Breast epithelium (tissue), 4 donors: ENCODE data around the gene ARHGAP25. TPM values are rescaled to one million over a fixed set of nuclear protein-coding genes. Genes with fewer than 3 reads are reported as not detected.
A peak's percentile ranks its signal among the peaks of the same experiment; 100 is the strongest.

Experiments used
- DNase-seq, 2 donors: peaks; one replicate each; pipeline ENCODE4 v3.0.0-alpha.2; 2019; ENCODE audit warnings: low spot score in 2 of 2
- H3K27ac ChIP-seq, 2 donors: fragments of 200-600 bp; sonication (generic) in 1 of 2; one replicate each; pipeline ENCODE4 v1.5.1; 2016 to 2019; ENCODE audit warnings: mild to moderate bottlenecking in 1 of 2
- H3K27me3 ChIP-seq, 2 donors: fragments of 200-600 bp; sonication (generic) in 1 of 2; one replicate each; pipeline versions ENCODE4 v1.5.1 to v1.6.0; 2017 to 2019; ENCODE audit warnings: control low read depth in 1 of 2, mild to moderate bottlenecking in 1 of 2
- H3K36me3 ChIP-seq: fragments of 200-600 bp; one replicate; pipeline ENCODE4 v1.5.1; 2019
- H3K4me1 ChIP-seq, 2 donors: fragments of 200-600 bp; sonication (generic); one replicate each; pipeline ENCODE4 v1.5.1; 2016 to 2019; ENCODE audit warnings: control low read depth in 1 of 2
- H3K4me3 ChIP-seq, 3 donors: fragments of 200-600 bp; sonication (generic); 1 replicate in 2 of 3; 2 replicates in 1 of 3; pipeline ENCODE4 v1.5.1; 2016 to 2019; ENCODE audit warnings: mild to moderate bottlenecking in 3 of 3, moderate library complexity in 2 of 3
- H3K9me3 ChIP-seq, 2 donors: fragments of 200-600 bp; sonication (generic) in 1 of 2; one replicate each; pipeline ENCODE4 v1.5.1; 2016 to 2019; ENCODE audit warnings: control low read depth in 1 of 2
- CTCF ChIP-seq, 3 donors: fragments of 450-650 bp; IDR thresholded peaks; one replicate each; pipeline ENCODE4 v1.5.1; 2016 to 2017; ENCODE audit warnings: antibody characterized with exemption in 3 of 3, mild to moderate bottlenecking in 3 of 3, moderate library complexity in 3 of 3
- POLR2A ChIP-seq: fragments of 450-650 bp; IDR thresholded peaks from one replicate; pipeline ENCODE4 v1.6.1; 2016; ENCODE audit warnings: antibody characterized with exemption, mild to moderate bottlenecking, moderate library complexity
- POLR2AphosphoS5 ChIP-seq, 3 donors: sonication (generic); formaldehyde crosslinking; IDR thresholded peaks; one replicate each; pipeline ENCODE4 v1.6.1; 2017; ENCODE audit warnings: antibody characterized with exemption in 3 of 3
- intact Hi-C: fragments of 100-400 bp; cut with DNase I; formaldehyde crosslinking; loops from one replicate; pipeline ENCODE4 v1.15.1; 2023; ENCODE audit warnings: low total_unique reads
- total RNA-seq, 3 donors: library from RNA; depleted of rRNA; stranded (reverse); fragments of >200 nt; gene quantifications; one replicate each; pipeline ENCODE4 v1.1.0, GENCODE V29; 2016

Gene ARHGAP25
- total RNA-seq, 3 donors from 2014 or later, result 7.8 to 10.8 (median 9.5) TPM

- intact Hi-C loops, result no loop called here
- H3K4me3 ChIP-seq, result no peak overlapping the region
- no peaks in the 10 kb centered on the region for H3K27me3 ChIP-seq
- no peaks in the 10 kb centered on the region for H3K4me1 ChIP-seq
- peaks cover 7 to 11% of the 10 kb centered on the region in 2 donors for H3K9me3 ChIP-seq
- TF ChIP-seq POLR2AphosphoS5 (IDR thresholded peaks at IDR 0.05) (no peak), POLR2A (no peak), CTCF (IDR thresholded peaks at IDR 0.05) (no peak)
- H3K36me3 ChIP-seq, result no peaks in the 10 kb centered on the region
- DNase-seq, result no peak
- no peak overlapping the region for H3K27ac ChIP-seq
Measured at GRCh38 chr2:68698567-68699377, 35.8 kb upstream of the ARHGAP25 start.

GRCh38 chr2:68700560-68700959 is 34.1 kb upstream of the ARHGAP25 start:
- Histone ChIP-seq H3K27ac (no peak overlapping the region), H3K27me3 (no peaks in the 10 kb centered on the region), H3K4me3 (no peak overlapping the region), H3K4me1 (no peaks in the 10 kb centered on the region), H3K36me3 (no peaks in the 10 kb centered on the region), H3K9me3 (peaks cover 7 to 11% of the 10 kb centered on the region in 2 donors)
- DNase-seq, result no peak
- TF ChIP-seq CTCF (IDR thresholded peaks at IDR 0.05), result no peak
- TF ChIP-seq POLR2AphosphoS5 (IDR thresholded peaks at IDR 0.05), result no peak
- no peak for TF ChIP-seq POLR2A
- intact Hi-C loops, result no loop called here

- DNase-seq, result no peak
- TF ChIP-seq CTCF (IDR thresholded peaks at IDR 0.05) (no peak), POLR2AphosphoS5 (IDR thresholded peaks at IDR 0.05) (no peak), POLR2A (no peak)
- Histone ChIP-seq H3K4me1 (no peaks in the 10 kb centered on the region), H3K4me3 (no peak overlapping the region), H3K9me3 (no peaks in the 10 kb centered on the region), H3K36me3 (no peaks in the 10 kb centered on the region), H3K27ac (no peak overlapping the region), H3K27me3 (no peaks in the 10 kb centered on the region)
- intact Hi-C loops, result no loop called here
Measured at GRCh38 chr2:68706637-68707036, 28.0 kb upstream of the ARHGAP25 start.

- Histone ChIP-seq H3K9me3 (no peaks in the 10 kb centered on the region), H3K27ac (no peak overlapping the region), H3K4me3 (no peak overlapping the region), H3K27me3 (no peaks in the 10 kb centered on the region), H3K4me1 (no peaks in the 10 kb centered on the region), H3K36me3 (no peaks in the 10 kb centered on the region)
- intact Hi-C loops, result no loop called here
- TF ChIP-seq CTCF (IDR thresholded peaks at IDR 0.05), result no peak
- no peak for TF ChIP-seq POLR2AphosphoS5 (IDR thresholded peaks at IDR 0.05)
- TF ChIP-seq POLR2A, result no peak
- DNase-seq, result no peak
Measured at GRCh38 chr2:68708629-68709028, 26.0 kb upstream of the ARHGAP25 start.

- Histone ChIP-seq H3K9me3 (no peaks in the 10 kb centered on the region), H3K36me3 (no peaks in the 10 kb centered on the region), H3K27me3 (no peaks in the 10 kb centered on the region), H3K4me3 (no peak overlapping the region), H3K4me1 (no peaks in the 10 kb centered on the region), H3K27ac (no peak overlapping the region)
- intact Hi-C loops, result no loop called here
- TF ChIP-seq CTCF (IDR thresholded peaks at IDR 0.05), result peak; percentile 48 to 59 (median 50)
- TF ChIP-seq POLR2A, result no peak
- DNase-seq, result no peak
Measured at GRCh38 chr2:68709421-68709911, 25.1 kb upstream of the ARHGAP25 start.
